ENCODE measurements around the gene SEPSECS.

DNA sequence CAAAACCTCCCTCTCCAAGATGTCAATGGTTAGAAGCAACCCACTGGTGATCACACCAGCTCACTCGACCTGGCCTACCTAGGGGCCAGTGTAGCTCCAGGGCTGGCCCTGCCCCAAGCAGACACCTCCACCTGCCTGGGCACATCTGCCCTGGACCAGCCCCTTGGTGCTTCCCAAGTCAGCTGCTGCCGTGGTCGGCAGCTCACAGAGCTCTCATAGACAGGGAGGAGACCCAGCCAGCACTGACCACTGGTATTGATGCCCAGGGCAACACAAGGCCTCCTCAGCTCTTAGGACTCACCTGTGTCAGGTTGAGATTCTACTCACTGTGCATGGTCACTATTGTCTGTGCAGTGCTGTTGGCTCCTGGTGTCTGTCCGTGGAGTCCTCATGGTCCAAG, 51.7 kb downstream of the SEPSECS start:
- TF ChIP-seq, protein P1, sequence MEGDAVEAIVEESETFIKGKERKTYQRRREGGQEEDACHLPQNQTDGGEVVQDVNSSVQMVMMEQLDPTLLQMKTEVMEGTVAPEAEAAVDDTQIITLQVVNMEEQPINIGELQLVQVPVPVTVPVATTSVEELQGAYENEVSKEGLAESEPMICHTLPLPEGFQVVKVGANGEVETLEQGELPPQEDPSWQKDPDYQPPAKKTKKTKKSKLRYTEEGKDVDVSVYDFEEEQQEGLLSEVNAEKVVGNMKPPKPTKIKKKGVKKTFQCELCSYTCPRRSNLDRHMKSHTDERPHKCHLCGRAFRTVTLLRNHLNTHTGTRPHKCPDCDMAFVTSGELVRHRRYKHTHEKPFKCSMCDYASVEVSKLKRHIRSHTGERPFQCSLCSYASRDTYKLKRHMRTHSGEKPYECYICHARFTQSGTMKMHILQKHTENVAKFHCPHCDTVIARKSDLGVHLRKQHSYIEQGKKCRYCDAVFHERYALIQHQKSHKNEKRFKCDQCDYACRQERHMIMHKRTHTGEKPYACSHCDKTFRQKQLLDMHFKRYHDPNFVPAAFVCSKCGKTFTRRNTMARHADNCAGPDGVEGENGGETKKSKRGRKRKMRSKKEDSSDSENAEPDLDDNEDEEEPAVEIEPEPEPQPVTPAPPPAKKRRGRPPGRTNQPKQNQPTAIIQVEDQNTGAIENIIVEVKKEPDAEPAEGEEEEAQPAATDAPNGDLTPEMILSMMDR (IDR thresholded peaks at IDR 0.05; ENCODE audit: borderline replicate concordance, extremely low read depth, low read length, poor library complexity, severe bottlenecking) = no peak
- no peak for TF ChIP-seq EZH2 (IDR thresholded peaks at IDR 0.05; ENCODE audit: borderline replicate concordance, low read depth, low read length, severe bottlenecking)

Measured in DND-41 (cell line).